HTR-8/SVneo (cell line): ENCODE data around the gene MRPL51.
A peak's percentile ranks its signal among the peaks of the same experiment; 100 is the strongest.
"Not testable (repeated sequence)": the region's sequence is repeated elsewhere in the genome, so short reads cannot be mapped to it uniquely, and the experiment has no call there.

Experiments used
- DNase-seq: peaks from one replicate; pipeline ENCODE4 v3.0.0; 2011; ENCODE audit warnings: low spot score, mixed read lengths; ENCODE audit not compliant: insufficient read length
- FAIRE-seq: peaks from 2 replicates; lab custom pipeline; 2011; peaks lifted over from hg19 to GRCh38; lab: Jason Lieb, UNC

MRPL51 gene

GRCh38 chr12:6532927-6533652 is 40.0 kb upstream of the MRPL51 start:
- DNase-seq = peak; percentile 83
- peak; percentile 91 for FAIRE-seq

DNA sequence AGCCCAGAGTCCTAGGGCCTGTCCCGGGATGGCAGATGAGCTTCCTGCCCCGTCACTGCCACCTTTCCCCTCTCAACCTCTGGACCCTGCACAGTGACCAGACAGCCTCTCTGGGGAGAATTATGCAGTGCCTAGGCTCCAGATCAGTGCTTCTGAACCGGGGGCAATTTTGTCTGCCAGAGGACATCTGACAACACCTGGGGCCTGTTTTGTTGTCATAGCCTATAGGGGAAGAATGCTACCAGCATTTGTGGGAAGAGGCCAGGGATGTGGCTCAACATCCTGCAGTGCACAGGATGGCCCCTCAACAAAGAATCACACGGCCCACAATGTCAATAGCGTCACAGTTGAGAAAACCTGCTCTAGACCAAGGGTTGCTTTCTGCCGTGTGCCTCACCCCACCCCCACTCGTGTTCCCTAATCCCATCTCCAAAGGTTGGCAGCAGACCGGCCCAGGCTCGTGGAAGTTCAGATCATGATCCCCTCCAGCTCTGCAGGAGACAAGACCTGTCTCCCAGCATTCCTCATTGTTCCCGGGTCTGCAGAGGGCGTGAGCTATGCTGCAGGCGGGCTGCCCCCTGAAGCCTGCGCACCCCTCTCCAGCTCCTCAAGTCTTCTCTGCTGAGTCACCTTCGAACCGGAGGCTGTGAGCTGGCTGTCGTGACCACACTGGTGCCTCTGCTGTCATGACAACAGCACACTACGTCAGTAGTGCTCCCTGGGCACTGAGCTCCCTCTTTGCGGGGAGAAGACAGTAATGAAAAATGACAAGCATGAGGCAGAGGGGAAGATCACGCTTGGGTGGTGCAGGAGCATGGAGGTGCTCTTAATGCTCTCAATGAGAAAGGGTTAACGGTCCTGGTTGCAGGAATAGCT is 39.2 kb upstream of the MRPL51 start:
- FAIRE-seq = peak; percentile 96
- DNase-seq = peak; percentile 97

DNA sequence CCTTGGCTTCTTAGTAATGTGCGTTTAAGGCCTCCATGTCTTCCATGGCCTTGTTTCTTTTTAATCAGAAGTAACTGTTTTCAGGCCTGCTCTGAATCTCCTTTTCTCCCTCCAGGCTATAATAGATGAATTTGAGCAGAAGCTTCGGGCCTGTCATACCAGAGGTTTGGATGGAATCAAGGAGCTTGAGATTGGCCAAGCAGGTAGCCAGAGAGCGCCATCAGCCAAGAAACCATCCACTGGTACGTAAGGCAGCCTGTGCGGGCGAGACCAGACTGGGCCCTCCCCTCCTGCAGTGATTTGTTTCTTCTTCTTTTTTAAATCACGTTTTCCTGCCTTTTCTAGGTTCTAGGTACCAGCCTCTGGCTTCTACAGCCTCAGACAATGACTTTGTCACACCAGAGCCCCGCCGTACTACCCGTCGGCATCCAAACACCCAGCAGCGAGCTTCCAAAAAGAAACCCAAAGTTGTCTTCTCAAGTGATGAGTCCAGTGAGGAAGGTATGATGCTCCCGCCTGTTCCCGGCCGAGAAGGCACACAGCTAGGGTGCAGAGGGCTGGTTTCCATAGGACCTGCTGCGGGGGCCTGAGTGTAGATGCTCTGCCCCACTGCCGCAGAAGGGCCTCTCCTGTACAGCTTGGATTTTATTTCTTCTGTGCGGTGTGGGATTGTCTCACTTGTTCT is 37.7 kb upstream of the MRPL51 start:
- FAIRE-seq (no peak), DNase-seq (no peak)

GRCh38 chr12:6529291-6529737 is 36.3 kb upstream of the MRPL51 start:
- no peak for FAIRE-seq
- DNase-seq = no peak

GRCh38 chr12:6528539-6529235 is 35.6 kb upstream of the MRPL51 start:
- FAIRE-seq = no peak
- no peak for DNase-seq

- no peak for DNase-seq
- FAIRE-seq = no peak
These were observed 34.6 kb upstream of the MRPL51 start for GRCh38 chr12:6527711-6528110.

DNA sequence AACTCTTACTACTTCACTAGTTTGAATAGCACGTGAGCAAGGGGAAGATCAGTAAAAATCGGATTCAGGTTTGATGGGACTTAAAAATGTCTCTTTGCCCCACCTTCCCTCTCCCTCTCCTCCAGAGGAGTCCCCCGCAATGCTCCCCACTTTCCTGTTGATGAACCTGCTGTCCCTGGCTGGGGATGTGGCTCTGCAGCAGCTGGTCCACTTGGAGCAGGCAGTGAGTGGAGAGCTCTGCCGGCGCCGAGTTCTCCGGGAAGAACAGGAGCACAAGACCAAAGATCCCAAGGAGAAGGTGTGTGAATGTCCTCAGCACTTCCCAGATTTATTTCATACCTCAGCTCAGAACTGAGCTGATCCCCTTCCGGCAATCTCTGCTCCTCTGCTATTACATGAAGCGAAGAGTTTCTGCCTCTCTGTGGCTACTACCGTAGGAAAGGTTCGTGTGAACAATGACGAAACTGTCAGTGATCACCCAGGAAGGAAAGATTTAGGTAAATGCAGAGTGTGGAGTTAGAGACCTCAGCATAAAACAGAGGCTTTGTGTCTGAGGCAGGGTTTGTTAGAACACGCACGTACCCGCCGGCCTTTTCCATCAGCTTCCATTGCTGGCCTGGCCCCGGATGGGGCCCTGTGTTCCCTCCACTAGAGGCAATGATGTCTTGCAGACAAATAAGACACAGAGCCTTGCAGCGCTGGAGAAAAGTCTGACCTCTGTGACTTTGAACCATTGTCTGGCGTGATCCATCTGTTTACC is 33.9 kb upstream of the MRPL51 start:
- no peak for DNase-seq
- FAIRE-seq = peak; percentile 9

DNA sequence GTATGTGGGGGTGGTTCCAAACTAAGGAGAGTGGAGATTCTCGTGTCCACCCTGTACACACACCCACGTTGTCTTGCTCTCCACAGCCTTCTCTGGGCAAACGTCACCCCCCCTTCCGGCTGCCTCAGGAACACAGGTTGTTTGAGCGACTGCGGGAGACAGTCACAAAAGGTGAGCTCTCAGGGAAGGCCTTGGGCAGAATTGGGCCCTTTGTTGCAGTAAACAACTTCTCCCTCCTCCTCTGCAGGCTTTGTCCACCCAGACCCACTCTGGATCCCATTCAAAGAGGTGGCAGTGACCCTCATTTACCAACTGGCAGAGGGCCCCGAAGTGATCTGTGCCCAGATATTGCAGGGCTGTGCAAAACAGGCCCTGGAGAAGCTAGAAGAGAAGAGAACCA is 33.1 kb upstream of the MRPL51 start:
- FAIRE-seq = no peak
- no peak for DNase-seq

DNA sequence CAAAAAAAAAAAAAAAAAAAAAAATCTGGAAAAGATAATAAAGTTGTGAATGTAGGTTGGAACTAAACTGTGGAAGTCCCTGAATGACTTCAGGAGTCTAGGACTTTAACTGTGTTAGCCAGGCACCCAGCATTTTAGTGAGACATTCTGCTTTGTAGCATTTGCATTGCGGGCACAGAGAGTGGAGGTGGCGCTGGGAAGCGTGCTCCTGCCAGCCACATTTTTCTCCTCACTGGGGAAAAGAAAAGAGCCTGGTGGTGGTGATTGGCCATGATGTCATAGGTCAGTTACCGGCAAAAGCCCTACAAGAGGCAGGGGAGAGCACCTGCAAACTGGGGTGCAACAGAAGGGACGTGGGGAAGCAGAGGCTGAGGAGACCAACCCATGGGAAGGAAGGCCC is 31.6 kb upstream of the MRPL51 start:
- DNase-seq (no peak), FAIRE-seq (no peak)

GRCh38 chr12:6523708-6524107 is 30.6 kb upstream of the MRPL51 start:
- FAIRE-seq (peak; percentile 64), DNase-seq (no peak)

DNA sequence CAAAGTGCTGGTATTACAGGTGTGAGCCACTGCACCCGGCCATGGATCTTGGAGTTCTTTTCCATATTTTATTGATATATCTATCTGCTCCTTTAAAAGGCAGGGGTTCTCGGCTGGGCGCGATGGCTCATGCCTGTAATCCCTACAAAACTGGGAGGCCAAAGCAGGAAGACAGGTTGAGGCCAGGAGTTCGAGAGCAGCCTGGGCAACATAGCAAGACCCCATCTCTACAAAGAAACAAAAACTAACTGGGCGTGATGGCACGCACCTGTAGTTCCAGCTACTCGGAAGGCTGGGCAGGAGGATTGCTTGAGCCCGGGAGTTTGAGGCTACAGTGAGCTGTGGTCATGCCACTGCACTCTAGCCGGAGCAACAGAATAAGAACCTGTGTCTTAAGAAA is 29.1 kb upstream of the MRPL51 start:
- no peak for FAIRE-seq
- no peak for DNase-seq

GRCh38 chr12:6520186-6520585 is 27.1 kb upstream of the MRPL51 start:
- no peak for FAIRE-seq

GRCh38 chr12:6508087-6508486 is 15.0 kb upstream of the MRPL51 start:
- FAIRE-seq (no peak), DNase-seq (no peak)

More at GRCh38 chr12:6520186-6520585, 27.1 kb upstream of the MRPL51 start:
- DNase-seq = no peak

DNA sequence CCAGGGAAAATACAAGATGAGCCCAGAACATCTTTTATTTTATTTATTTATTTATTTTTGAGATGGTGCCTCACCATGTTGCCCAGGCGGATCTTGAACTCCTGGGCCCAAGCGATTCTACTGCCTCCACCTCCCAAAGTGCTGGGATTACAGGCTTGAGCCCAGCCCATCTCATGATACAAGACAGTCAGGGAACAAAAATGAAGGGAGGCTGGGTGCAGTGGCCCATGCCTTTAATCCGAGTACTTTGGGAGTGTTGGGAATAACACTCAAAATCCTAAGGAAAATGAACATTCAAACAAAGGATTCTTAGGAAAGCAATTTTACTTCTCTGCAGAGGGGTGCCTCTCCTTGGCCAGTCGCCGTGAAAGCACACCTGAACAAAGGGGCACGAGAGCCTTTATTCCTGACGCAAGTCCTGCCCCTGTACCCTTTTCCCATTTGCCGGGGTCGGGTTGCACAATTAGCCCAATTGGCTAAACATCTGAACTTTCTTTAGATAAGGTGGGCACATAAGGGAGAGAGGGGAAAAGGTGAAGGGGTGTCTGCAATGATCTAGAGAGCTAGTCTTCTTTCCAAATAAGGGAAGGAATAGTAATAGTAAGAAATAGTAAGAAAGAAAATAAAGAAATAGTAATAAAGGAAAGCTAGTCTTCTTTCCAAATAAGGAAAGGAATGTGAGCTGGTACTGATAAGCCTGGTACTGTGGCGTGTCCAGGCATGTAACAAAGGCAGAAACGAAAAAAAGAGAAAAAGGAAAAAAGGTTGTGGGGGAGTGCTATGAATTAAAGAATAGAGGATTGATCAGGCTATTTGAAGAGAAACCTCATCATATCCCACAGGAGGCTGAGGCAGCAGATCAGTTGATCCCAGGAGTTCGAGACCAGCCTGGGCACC is 14.3 kb upstream of the MRPL51 start:
- FAIRE-seq = no peak

GRCh38 chr12:6500466-6500865 is 7.4 kb upstream of the MRPL51 start:
- no peak for DNase-seq
- no peak for FAIRE-seq

More for the DNA sequence above, 14.3 kb upstream of the MRPL51 start:
- no peak for DNase-seq

DNA sequence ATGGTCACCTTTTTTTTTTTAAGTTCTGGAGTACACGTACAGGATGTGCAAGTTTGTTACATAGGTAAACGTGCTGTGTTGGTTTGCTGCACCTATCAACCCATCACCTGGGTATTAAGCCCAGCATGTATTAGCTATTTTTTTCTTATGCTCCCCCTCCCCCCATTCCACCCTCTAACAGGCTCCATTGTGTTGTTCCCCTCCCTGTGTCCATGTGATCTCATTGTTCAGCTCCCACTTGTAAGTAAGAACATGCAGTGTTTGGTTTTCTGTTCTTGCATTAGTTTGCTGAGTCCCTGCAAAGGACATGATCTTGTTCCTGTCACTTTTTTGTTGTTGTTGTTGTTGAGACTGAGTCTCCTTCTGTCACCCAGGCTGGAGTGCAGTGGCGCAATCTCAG is 4.2 kb upstream of the MRPL51 start:
- FAIRE-seq, DNase-seq: not testable (repeated sequence)

- FAIRE-seq (no peak), DNase-seq (no peak)
These were observed 1.9 kb upstream of the MRPL51 start for GRCh38 chr12:6494968-6495367.

GRCh38 chr12:6494258-6494743 is 1.2 kb upstream of the MRPL51 start:
- DNase-seq (no peak), FAIRE-seq (no peak)
